ENCODE data around the gene DSCAM.

DSCAM gene

DNA sequence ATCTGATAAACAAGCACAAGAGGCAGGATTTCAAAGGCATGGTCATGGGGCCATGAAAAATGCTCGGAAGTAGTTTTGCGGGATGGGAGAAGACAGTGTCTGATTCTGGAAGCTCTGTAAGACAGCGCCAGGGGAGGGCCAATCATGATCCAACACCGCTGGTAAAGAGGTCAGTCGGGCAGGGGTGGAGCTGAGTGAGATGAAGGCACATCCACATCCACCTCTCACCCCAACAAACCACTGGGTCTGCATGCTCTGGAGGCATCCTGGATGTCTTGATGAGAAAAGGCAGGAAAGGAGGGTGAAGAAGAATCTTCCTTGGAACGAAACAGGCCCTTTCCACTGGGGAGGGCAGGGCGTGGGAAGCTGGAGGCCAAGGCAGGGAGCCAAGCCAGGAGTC is 691.4 kb downstream of the DSCAM start:
- in situ Hi-C loops (cut with MboI; ENCODE audit: low sequenced_read_pairs), result loop anchor here (25.0 kb wide), 1 partner anchor 907 kb away; no protein-coding TSS in a partner anchor

DNA sequence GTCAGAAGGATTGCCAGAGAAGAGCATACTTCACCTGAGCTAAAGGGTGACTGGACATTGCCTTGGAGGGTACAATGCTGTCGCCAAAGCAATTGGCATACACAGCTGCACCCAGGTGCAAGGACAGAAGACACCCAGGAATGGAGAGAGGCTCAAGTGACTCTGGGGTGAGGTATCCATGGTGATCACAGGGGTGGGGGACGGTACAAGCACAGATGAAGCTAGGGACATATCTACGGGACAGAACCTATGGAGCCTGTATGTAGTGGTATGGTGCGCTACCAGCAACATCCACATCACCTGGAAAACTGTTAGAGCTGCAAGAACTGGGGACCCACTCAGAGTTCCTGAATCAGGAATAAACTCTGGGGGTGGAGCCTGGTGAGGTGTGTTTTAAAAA is 693.6 kb downstream of the DSCAM start:
- in situ Hi-C loops (cut with MboI; ENCODE audit: low sequenced_read_pairs), result loop anchor here (25.0 kb wide), 1 partner anchor 909 kb away; no protein-coding TSS in a partner anchor

DNA sequence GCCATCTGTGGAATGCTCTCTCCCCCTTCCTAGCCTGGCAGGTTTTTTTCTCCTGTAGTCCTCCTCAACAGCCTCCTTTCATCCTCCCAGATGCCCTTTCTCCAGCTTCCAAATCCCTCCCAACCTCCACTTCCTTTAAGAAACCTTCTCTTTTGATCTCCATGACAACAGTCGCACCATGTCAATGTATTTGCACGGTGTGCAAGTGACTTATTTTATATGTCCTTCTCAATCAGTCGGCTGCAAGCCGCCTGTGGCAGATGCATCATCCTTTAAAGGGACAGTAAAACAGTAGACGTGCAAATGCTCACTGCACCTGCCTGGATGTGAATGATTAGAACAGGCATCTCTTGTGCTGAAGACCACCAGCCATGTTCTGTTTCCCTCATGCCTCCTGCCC is 694.5 kb downstream of the DSCAM start:
- in situ Hi-C loops (cut with MboI; ENCODE audit: low sequenced_read_pairs), result loop anchor here (25.0 kb wide), 1 partner anchor 910 kb away; no protein-coding TSS in a partner anchor

DNA sequence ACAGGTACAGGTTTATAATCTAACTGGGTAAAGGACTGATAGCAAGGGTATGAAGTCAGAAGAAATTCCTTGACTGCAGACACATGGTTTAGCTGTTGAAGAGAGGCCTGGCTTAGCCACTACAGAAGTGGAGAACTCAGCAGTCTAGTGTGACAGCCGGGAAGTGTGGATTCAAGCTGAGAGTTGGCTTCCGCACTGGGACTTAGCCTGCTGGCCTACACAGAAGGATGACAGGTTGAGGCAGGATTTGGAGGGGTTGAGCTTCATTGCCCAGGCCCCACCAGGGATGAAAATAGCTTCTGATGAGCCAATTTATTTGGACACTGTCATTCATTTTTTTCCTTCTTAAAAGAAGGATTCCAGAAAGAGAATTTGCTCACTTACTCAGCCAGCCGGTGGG is 695.3 kb downstream of the DSCAM start:
- in situ Hi-C loops (cut with MboI; ENCODE audit: low sequenced_read_pairs), result loop anchor here (25.0 kb wide), 1 partner anchor 911 kb away; no protein-coding TSS in a partner anchor

DNA sequence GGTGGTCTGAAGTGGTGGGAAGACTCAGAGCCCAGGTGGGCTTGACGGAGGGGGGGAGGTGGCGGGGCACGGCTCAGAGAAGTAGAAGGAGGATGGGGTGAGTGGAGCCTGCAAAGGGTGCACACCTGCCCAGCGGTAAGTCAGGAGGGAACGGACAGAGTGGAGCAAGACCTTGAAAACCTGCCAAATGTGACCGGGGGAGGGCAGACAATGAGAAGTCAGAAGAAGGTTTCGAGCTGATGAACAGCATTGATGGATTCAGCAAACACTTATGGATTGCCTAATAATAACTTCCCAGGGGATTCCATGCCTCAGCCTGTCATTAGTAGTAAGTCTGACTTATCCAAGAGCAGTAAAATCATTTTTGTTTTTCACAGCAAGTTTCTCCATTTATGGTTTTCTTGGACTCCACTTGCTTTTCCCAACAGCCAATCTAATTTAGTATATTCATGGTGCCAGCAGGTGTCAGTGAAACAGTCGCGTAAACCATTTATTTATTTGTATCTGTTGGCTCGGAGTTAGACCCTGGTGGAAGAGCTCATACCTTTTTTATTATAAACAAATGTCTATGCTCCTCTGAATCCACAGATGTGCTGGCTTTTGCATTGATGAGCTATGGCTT is 700.6 kb downstream of the DSCAM start:
- in situ Hi-C loops (cut with MboI; ENCODE audit: low sequenced_read_pairs), result no loop called here

DNA sequence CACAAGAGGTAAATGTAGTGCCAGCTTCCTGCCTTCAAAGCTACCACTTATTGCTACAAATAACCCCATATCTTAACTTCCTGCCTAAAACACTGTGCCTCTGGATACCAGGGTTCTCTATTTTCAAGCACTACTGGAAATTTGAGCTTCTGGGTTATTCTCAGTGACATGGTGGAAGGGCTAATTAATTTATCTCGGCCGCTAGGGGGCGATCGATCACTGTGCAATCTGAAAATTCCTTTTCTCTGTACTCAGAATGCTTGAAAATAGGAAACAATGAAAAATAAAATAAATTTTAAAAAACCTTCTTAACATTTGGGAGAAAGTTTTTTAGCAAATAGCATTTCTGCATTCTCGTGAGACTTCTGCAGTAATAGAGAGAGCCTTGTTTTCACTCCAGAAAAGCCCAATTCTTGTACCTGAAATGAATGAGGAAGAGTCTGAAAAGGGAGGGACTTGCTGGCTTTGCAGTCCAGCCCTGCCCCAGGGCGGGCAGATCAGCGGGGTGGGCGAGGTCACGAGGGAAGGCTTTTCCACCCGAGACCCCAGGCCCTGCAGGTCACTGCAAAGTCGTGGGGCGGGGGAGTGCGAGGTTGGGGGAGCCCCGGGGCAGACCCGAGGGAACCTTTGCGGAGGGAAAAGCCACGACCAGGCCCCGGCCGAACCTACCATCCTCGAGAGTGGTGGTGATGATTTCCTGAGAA is 703.0 kb downstream of the DSCAM start:
- in situ Hi-C loops (cut with MboI; ENCODE audit: low sequenced_read_pairs), result no loop called here

DNA sequence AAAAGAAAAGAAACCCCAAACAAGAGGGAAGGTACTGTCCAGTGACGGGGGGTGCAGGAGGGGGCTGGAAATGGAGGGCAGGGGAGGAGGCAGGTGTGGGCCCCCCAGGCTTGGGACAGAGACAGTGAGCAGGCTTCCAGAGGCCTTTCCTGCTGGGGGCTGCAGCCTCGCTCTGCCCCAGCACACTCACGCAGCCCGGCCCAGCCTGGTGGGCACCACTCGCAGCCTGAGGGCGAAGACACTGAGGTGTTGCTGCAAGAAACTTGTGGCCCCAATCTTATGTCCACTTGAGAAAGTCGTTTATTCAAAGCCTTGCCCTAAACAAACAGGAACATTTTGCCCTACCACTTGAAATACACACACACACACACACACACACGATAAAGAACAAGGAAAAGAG is 705.3 kb downstream of the DSCAM start:
- in situ Hi-C loops (cut with MboI; ENCODE audit: low sequenced_read_pairs), result no loop called here

DNA sequence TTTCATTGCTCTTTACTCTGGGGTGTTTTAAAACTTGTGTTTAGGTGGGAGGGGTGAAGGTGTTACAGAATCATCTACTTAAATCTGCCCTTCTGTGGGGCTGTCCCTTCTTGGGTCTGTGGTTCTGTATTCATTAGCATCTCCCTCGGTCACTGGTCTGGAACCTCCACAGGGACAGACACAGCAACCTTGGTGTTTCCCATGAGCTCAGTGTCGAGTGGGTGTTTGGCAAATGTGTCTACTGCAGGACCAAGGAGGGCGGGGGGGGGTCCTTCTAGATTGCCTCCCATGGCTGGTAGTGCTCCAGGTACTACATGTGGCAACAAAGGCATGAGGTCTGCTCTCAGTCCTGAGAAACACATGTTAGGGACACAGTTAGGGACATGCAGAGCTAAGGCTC is 706.3 kb downstream of the DSCAM start:
- in situ Hi-C loops (cut with MboI; ENCODE audit: low sequenced_read_pairs), result no loop called here

DNA sequence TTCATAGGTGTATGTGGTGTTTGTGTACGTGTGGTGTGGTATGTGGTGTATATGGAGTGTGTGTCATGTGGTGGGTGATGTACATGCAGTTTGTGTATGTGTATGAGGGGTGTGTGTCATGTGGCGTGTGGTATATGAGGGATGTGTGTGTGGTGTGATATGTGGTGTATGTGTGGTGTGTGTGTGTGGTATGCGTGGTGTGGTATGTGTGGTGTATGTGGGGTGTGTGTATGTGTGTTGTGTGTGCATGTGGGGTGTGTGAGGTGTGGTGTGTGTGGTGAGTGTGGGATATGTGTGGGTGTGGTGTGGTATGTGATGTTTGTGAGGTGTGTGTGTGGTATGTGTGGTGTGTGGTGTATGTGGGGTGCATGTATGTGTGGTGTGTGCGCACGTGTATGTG is 707.3 kb downstream of the DSCAM start:
- in situ Hi-C loops (cut with MboI; ENCODE audit: low sequenced_read_pairs), result no loop called here

DNA sequence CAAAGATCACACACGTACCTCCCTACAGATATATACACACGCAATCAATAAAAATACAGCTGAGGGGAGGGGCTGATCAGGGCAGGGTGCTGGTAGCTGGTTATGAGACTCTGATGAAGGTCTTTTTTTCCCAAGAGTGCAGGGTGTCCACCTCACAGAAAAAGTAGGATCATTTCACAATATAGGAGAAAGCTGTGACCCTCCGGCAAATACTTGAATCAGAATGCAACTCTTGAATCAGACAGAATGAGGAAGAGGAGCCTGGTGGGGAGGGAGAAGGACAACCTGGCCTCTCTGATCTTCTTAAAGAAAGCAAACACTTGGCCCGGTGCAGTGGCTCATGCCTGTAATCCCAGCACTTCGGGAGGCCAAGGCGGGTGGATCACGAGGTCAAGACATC is 710.4 kb downstream of the DSCAM start:
- in situ Hi-C loops (cut with MboI; ENCODE audit: low sequenced_read_pairs), result no loop called here

DNA sequence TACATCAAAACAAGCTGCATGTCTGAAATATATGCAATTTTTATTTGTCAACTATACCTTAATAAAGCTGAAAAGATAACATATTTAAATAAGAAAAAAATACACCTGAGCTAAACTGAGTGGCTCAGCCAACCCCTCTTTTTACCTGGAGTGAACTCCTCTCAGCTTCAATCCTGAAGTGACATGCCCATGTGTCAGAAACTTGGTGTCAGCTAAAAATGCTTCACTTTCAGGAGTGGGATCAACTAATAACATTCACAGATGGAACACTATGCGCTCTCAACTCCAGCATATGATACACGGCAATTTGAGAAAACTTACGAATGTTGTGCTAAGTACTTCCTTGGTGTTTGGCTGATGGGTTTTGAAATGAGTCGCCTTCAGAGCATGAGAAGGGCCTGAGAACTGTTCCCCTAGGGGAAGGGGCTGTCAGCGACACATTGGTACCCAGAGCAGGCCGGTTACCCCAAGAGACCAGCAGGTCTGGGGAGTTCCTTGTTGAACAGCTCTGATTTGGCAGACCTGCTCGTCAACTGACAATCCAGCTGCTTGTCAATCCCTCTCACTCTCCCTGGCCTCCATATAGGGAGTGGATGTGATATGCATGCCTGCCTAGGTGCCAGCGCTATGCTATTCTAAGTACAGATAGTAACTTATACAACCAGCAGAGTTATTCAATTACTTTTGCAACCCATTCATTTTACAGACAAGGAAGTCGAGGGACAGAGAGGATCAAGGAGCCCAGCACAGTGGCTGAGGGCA is 712.0 kb downstream of the DSCAM start:
- in situ Hi-C loops (cut with MboI; ENCODE audit: low sequenced_read_pairs), result no loop called here

DNA sequence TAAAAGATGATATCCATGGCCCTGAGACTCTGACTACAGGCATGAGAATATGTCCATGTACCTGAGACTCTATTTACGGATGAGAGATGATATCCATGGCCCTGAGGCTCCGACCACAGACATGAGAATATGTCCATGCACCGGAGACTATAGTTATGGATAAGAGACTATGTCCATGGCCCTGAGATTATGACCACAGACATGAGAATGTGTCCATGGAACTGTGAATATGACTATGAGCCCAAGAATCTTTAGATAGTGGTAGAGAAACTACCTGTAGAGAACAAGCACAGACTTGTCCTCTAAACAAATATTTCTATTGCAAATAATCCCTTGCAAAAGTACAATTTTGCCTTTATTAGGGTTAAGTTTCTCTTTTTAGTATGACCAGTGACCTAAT is 716.5 kb downstream of the DSCAM start:
- in situ Hi-C loops (cut with MboI; ENCODE audit: low sequenced_read_pairs), result no loop called here

DNA sequence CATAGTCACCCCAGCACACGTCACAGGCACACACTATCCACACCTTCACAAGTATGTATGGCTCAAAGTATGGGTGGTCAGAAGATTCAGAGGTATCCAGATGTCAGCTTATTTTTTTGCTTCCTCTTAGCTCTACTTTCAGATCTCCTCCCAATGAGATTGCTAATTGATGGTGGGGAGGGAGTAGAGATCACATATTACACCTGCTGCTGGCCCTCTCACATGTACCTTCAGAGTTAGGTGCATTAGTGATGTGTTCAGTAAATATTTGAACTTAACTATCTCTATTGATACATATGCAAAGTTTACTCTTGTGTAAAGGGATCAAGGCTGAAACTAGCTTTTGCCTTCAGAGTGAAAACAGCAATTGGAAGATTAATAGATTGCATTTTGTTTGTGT is 717.1 kb downstream of the DSCAM start:
- in situ Hi-C loops (cut with MboI; ENCODE audit: low sequenced_read_pairs), result loop anchor here (10.0 kb wide), 1 partner anchor 275 kb away; no protein-coding TSS in a partner anchor

DNA sequence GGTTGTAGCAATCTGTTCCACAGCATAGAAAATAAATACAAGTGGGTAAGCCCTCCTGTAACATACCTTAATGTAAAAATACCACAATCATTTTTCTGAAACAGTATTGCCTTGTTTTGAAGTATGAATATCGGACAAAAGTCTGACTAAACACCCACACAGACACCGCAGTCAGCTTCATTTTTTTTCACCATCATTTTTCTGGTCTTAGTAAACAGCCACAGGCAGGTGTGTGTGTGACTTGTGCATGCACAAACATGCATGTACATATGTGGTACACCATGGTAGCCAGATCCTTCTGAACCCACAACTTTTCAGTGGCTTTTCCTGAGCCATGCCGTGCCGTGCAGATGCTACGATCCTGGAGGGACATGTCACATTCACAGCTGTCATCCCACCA is 718.1 kb downstream of the DSCAM start:
- in situ Hi-C loops (cut with MboI; ENCODE audit: low sequenced_read_pairs), result loop anchor here (10.0 kb wide), 1 partner anchor 274 kb away; no protein-coding TSS in a partner anchor

DNA sequence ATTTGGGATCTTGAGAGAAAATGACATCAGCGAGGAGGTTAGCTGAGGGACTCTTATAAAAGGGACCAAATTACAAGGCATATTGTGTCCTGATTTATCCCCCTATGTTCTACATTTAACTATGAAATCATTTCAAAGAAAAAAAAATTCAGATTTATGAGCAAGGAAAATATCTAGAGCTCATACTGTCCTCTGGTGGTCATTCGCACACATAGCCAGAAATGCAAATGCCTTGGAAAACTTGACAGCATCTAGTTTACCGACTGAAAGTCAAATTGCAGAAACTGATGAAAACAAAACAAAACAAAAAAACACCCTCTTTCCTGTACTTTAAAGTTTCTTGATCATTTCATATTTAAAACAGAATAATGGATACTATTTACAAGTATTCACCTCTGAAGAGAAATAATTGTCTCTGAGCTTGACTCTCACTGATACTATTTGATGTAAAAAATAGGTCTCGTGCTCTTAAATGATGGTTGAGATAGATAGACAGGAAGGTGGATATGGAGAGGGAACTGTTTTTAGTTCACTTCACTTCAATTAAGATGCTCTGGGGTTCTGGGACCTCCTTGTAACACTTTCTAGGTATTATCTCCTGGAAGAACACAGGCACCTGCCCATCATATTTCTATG is 725.9 kb downstream of the DSCAM start:
- in situ Hi-C loops (cut with MboI; ENCODE audit: low sequenced_read_pairs), result loop anchor here (10.0 kb wide), 1 partner anchor 266 kb away; no protein-coding TSS in a partner anchor

DNA sequence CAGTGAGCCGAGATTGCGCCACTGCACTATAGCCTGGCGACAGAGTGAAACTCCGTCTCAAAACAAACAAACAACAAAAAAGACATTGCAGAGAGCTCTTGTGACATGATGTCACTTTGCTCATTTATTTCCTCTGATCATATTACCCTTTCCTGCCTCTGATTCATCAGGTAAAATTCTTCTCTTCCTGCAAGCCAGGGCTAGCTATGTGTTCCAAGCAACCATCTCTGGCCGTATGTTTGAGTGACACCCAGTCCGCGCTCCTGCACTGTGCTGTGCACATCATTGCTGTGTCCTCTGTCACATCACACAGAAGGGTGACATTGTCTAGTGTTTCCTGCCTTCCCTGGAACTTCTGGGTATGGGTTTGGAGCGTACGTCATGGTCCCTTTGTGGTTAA is 728.4 kb downstream of the DSCAM start:
- in situ Hi-C loops (cut with MboI; ENCODE audit: low sequenced_read_pairs), result no loop called here

DNA sequence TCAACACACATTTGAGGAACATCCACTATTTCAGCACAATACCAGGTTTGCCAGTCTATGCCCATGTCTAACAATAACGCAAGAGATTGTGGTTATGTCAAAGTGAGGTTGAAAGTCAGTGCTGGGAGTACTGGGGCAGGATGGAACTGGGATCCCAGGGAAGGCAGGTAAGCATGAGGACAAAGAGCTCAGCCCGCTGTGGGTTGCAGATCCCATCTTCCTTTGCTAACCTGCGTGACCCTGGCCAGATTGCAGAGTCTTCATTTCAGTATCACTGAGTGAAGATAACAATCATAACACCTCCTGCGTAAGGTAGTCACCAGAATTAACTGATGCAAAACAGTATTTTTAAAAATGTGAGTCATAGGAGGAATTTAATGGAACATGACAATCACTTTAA is 729.7 kb downstream of the DSCAM start:
- in situ Hi-C loops (cut with MboI; ENCODE audit: low sequenced_read_pairs), result no loop called here

DNA sequence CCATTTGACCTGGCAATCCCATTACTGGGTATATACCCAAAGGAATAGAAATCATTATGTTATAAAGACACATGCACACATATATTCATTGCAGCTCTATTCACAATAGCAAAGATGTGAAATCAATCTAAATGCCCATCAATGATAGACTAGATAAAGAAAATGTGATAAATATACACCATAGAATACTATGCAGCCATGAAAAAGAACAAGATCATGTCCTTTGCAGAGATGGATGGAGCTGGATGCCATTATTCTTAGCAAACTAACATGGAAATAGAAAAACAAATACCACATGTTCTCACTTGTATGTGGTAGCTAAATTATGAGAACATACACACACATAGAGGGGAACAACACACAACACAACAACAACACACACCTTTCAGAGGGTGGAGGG is 731.2 kb downstream of the DSCAM start:
- in situ Hi-C loops (cut with MboI; ENCODE audit: low sequenced_read_pairs), result no loop called here

DNA sequence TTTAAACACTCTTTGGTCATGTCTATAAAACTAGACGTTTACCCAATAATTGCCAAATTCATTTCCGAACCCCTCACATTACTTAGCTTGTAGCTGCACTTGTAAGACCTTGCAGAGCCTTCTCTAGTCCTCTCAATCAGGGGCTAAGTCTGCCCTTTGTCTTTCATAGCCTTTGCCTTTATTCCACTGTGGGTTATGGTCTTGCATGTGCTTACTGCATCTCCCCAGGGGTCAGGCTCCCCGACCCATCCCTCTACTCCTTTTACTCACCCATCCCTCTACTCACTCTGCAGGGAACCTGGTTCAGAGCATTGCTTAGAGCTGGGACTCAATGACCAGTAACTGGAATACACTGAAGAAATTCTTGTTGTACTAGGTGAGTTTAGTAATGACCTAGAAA is 744.3 kb downstream of the DSCAM start:
- in situ Hi-C loops (cut with MboI; ENCODE audit: low sequenced_read_pairs), result no loop called here

DNA sequence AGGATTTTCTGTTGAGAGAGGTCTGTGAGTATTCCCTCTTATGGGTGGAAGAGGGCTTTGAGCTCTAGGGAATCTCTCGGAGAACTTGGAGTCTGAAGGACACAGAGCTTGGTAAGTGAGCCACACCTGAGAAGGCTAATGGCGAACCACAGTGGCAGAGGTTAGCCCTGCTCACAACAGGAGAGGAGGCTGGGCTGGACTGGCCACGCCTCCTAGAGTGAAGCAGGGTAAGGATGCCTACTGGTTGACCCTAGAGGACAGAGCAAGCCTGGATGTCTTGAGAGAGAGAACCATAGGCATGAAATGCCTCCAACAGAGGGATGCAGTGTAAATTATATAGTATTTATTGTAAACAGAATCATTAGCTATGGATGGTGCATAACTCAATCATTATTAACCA is 747.1 kb downstream of the DSCAM start:
- in situ Hi-C loops (cut with MboI; ENCODE audit: low sequenced_read_pairs), result no loop called here

DNA sequence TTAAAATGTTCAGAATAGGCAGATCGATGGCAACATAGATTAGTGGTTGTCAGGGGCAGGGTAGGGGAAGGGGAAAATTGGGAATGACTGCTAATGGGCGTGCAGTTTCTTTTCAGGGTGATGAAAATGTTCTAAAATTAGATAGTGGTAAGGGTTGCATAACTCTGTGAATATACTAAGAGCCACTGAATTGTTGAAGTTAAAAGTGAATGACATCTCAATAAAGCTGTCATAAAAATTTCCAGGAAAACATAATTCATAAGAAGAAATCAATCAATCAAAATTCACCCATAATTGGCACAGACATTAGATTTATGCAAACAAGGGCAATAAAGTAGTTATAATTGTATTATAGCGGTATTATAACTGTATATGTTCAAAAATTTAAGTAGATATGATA is 751.5 kb downstream of the DSCAM start:
- in situ Hi-C loops (cut with MboI; ENCODE audit: low sequenced_read_pairs), result no loop called here

All from HL-60/S4 (cell line).